ENCODE measurements around the gene ABLIM3.

DNA sequence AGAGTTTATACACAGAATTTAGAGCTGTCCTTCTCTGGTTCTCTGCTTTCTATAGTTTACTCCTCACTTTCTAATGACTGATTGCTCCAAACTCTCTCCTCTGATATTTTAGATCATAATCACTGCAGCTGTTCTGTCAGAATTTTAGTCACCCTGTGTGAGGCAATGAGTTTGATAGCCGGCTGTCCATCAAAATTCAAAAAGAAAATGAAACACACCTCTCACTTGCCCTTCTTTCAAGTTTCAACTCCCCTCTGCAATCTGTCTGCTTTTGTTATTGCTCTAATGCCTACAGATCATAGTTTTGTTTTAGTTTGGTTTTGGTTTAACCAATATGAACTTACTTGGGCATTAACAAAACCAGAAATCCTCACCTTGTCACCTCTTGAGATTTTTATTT, 23.3 kb upstream of the ABLIM3 start:
- no peak for TF ChIP-seq STAT1 (conservative IDR thresholded peaks at IDR 0.05)
- TF ChIP-seq HDAC2 (IDR thresholded peaks at IDR 0.05) = no peak
- TF ChIP-seq RAD51 (IDR thresholded peaks at IDR 0.05) = no peak
- no peak for TF ChIP-seq RFX5 (IDR thresholded peaks at IDR 0.05; ENCODE audit: low read depth, low read length)
- TF ChIP-seq, protein P1, sequence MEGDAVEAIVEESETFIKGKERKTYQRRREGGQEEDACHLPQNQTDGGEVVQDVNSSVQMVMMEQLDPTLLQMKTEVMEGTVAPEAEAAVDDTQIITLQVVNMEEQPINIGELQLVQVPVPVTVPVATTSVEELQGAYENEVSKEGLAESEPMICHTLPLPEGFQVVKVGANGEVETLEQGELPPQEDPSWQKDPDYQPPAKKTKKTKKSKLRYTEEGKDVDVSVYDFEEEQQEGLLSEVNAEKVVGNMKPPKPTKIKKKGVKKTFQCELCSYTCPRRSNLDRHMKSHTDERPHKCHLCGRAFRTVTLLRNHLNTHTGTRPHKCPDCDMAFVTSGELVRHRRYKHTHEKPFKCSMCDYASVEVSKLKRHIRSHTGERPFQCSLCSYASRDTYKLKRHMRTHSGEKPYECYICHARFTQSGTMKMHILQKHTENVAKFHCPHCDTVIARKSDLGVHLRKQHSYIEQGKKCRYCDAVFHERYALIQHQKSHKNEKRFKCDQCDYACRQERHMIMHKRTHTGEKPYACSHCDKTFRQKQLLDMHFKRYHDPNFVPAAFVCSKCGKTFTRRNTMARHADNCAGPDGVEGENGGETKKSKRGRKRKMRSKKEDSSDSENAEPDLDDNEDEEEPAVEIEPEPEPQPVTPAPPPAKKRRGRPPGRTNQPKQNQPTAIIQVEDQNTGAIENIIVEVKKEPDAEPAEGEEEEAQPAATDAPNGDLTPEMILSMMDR (IDR thresholded peaks at IDR 0.05 in 2 of 3, conservative IDR thresholded peaks at IDR 0.05 in 1 of 3; ENCODE audit: control insufficient read depth in 2 of 3, extremely low read depth in 1 of 3, insufficient read depth in 1 of 3, low read depth in 3 of 3, low read length in 3 of 3) = no peak
- TF ChIP-seq EZH2 (IDR thresholded peaks at IDR 0.05; ENCODE audit: borderline replicate concordance, control insufficient read depth, low read depth, low read length) = no peak
- TF ChIP-seq RCOR1 (conservative IDR thresholded peaks at IDR 0.05; ENCODE audit: low read depth, low read length) = no peak
- TF ChIP-seq ZSCAN29 (IDR thresholded peaks at IDR 0.05) = no peak
